Posterior vena cava (tissue), 2 donors: Measurements from ENCODE around the gene CAPN7. TPM values are rescaled to one million over a fixed set of nuclear protein-coding genes. Genes with fewer than 3 reads are reported as not detected.
"Not testable (repeated sequence)": the region's sequence is repeated elsewhere in the genome, so short reads cannot be mapped to it uniquely, and the experiment has no call there.

Experiments
- DNase-seq: peaks from one replicate; pipeline ENCODE4 v3.0.0-alpha.2; 2020; ENCODE audit warnings: low spot score
- intact Hi-C, 2 donors: fragments of 100-400 bp; cut with DNase I; formaldehyde crosslinking; loops; one replicate each; pipeline versions ENCODE4 v1.14.1 to v1.14.2; 2022 to 2023
- long read RNA-seq, 2 donors: library from polyadenylated mRNA; unstranded; transcript quantifications; one replicate each; pipeline ENCODE4 v2.0.0, GENCODE V29; 2020 to 2021
- total RNA-seq, 2 donors: library from RNA; stranded (reverse); fragmentation: NEBNext Ultra II Directional; extraction: Animal tissue kit (Norgen Biotek cat#: 25700); gene quantifications; one replicate each; pipeline ENCODE4 v1.2.1, GENCODE V29; 2021
- donor health status: DM: yes; HTN: yes; CAD: no.
- donor health status: DM: yes; HTN: yes; CAD: no.

Gene CAPN7
- 10 to 100 TPM; 28.4 to 39.5 TPM for total RNA-seq
- long read RNA-seq, donor 1, full-length matches to known transcripts = 8 of 20 reads
- long read RNA-seq, donor 1, partial matches to known transcripts = 0 of 20 reads
- long read RNA-seq, donor 1, other reads (novel, unspliced or antisense) = 12 of 20 reads
- long read RNA-seq, donor 2, partial matches to known transcripts = 0 of 3 reads
- long read RNA-seq, donor 2, other reads (novel, unspliced or antisense) = 3 of 3 reads

GRCh38 chr3:15205934-15206661, at the start of gene CAPN7:
Gene CAPN7, plus strand, starts transcription at chr3:15206246. Its CDS starts 250 bp downstream, at chr3:15206496.
- intact Hi-C loops = loop anchor here in 1 of 2 donors (10.0 kb wide), 1 partner anchor 199 kb away; no protein-coding TSS in a partner anchor
- peak; percentile 98 for DNase-seq

GRCh38 chr3:15157441-15157840, 48.6 kb upstream of the CAPN7 start:
- intact Hi-C loops = no loop called here

GRCh38 chr3:15159501-15160136, 46.4 kb upstream of the CAPN7 start:
- intact Hi-C loops = no loop called here
- DNase-seq = no peak

More at GRCh38 chr3:15157441-15157840, 48.6 kb upstream of the CAPN7 start:
- DNase-seq = no peak

- no peak for DNase-seq
- intact Hi-C loops = no loop called here
These were observed 45.4 kb upstream of the CAPN7 start for GRCh38 chr3:15160662-15161061.

- DNase-seq = no peak
- intact Hi-C loops = no loop called here
These were observed 44.9 kb upstream of the CAPN7 start for GRCh38 chr3:15161133-15161532.

- intact Hi-C loops, DNase-seq: not testable (repeated sequence)
These were observed 42.4 kb upstream of the CAPN7 start for GRCh38 chr3:15163656-15164055.

GRCh38 chr3:15164340-15164739, 41.7 kb upstream of the CAPN7 start:
- intact Hi-C loops = no loop called here
- DNase-seq = no peak

- DNase-seq = no peak
- intact Hi-C loops = no loop called here
These were observed 41.0 kb upstream of the CAPN7 start for GRCh38 chr3:15165061-15165460.

GRCh38 chr3:15166391-15166790, 39.7 kb upstream of the CAPN7 start:
- intact Hi-C loops, DNase-seq: not testable (repeated sequence)

- intact Hi-C loops = no loop called here
- no peak for DNase-seq
These were observed 35.0 kb upstream of the CAPN7 start for GRCh38 chr3:15171096-15171495.

- intact Hi-C loops = no loop called here
These were observed 33.2 kb upstream of the CAPN7 start for GRCh38 chr3:15172806-15173205.

GRCh38 chr3:15174953-15175352, 31.1 kb upstream of the CAPN7 start:
- DNase-seq = no peak
- intact Hi-C loops = no loop called here

More at GRCh38 chr3:15172806-15173205, 33.2 kb upstream of the CAPN7 start:
- no peak for DNase-seq

GRCh38 chr3:15175605-15176004, 30.4 kb upstream of the CAPN7 start:
- intact Hi-C loops = no loop called here
- DNase-seq = no peak

GRCh38 chr3:15180042-15180611, 25.9 kb upstream of the CAPN7 start:
- intact Hi-C loops = no loop called here
- no peak for DNase-seq

- intact Hi-C loops = no loop called here
- no peak for DNase-seq
These were observed 24.5 kb upstream of the CAPN7 start for GRCh38 chr3:15181511-15181910.

GRCh38 chr3:15181963-15182362, 24.1 kb upstream of the CAPN7 start:
- intact Hi-C loops = no loop called here
- DNase-seq = no peak

- DNase-seq = no peak
- intact Hi-C loops = no loop called here
These were observed 23.0 kb upstream of the CAPN7 start for GRCh38 chr3:15183011-15183410.

- DNase-seq = no peak
- intact Hi-C loops = no loop called here
These were observed 20.6 kb upstream of the CAPN7 start for GRCh38 chr3:15185404-15185803.

- no peak for DNase-seq
- intact Hi-C loops = no loop called here
These were observed 20.0 kb upstream of the CAPN7 start for GRCh38 chr3:15186101-15186476.
